Measurements from ENCODE around the gene SPIC. TPM values are rescaled to one million over a fixed set of nuclear protein-coding genes. Genes with fewer than 3 reads are reported as not detected.

The SPIC gene
- total RNA-seq, 1 experiment from 2014 or later, result not detected

DNA sequence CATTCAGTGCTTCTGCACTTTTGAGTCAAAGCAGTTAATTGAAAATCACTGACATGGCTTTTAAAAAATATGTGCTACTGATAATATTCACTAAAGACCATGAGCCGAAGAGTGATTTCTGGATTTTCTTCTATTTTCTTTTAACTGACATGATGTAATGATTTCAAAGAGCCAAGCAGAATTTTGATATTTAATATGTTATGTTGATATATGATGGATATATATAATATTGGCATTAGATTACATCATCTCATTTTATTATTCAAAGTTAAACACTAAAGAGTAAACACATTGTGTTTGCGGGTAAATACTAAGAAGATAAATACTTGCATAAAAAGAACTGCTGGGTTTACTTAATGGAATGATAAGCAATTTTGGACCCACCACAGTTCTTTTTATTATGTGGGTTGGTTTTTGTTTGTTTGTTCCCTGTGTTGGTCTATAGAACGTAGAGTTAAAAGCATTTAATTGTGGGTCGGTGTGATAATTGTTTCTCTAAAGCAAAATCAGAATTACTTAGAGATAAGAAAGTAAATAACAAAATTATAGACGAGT is 692 bp downstream of the SPIC start:
- Histone ChIP-seq H3K27me3 (ENCODE audit: insufficient read depth, low read length) (no peaks in the 10 kb centered on the region), H4K91ac (ENCODE audit: insufficient read length, low read depth, low read length) (no peak overlapping the region), H3K4ac (ENCODE audit: low read depth, low read length) (no peak overlapping the region), H3K9ac (ENCODE audit: extremely low read depth, insufficient read length, low read length) (no peak overlapping the region), H3K14ac (ENCODE audit: insufficient read depth, low read length) (no peak overlapping the region), H4K20me1 (ENCODE audit: control insufficient read depth, insufficient read depth, insufficient read length) (no peaks in the 10 kb centered on the region), H2AFZ (ENCODE audit: low read length) (no peak overlapping the region), H3K4me1 (ENCODE audit: insufficient read depth, low read length) (peaks cover 4% of the 10 kb centered on the region; the same call in 1 of the 2 replicates), H2BK20ac (ENCODE audit: low read depth, low read length, poor library complexity, severe bottlenecking) (no peak overlapping the region), H2BK12ac (ENCODE audit: insufficient read length, low read depth, low read length) (no peak overlapping the region), H4K5ac (ENCODE audit: insufficient read length, low read depth, low read length) (no peak overlapping the region), H2AK5ac (ENCODE audit: insufficient read length, low read length) (no peak overlapping the region), H2BK15ac (ENCODE audit: low read depth, low read length) (no peak overlapping the region), H4K8ac (replicated peaks; ENCODE audit: insufficient read length, low read depth, low read length) (no peak overlapping the region), H3K56ac (ENCODE audit: insufficient read length, low read depth, low read length) (no peak overlapping the region), H3K79me2 (ENCODE audit: insufficient read depth, low read length) (no peaks in the 10 kb centered on the region), H3K27ac (ENCODE audit: insufficient read length, low read depth, low read length) (no peak overlapping the region), H3K9me3 (ENCODE audit: control insufficient read depth, low read depth, low read length) (no peaks in the 10 kb centered on the region), H2BK120ac (ENCODE audit: low read depth, low read length, poor library complexity, severe bottlenecking) (no peak overlapping the region), H3K23me2 (ENCODE audit: insufficient read length, low read depth, low read length, poor library complexity, severe bottlenecking) (no peaks in the 10 kb centered on the region), H3K18ac (ENCODE audit: insufficient read length, low read depth, low read length) (no peak overlapping the region), H3K79me1 (ENCODE audit: insufficient read depth, low read depth, low read length, poor library complexity, severe bottlenecking) (no peaks in the 10 kb centered on the region), H3K4me2 (ENCODE audit: insufficient read depth, insufficient read length, low read length) (no peak overlapping the region), H3K23ac (ENCODE audit: insufficient read length, low read depth, low read length) (no peak overlapping the region), H3T11ph (ENCODE audit: low read length) (no peak overlapping the region), H2BK5ac (ENCODE audit: insufficient read length, low read length) (no peak overlapping the region)
- DNase-seq, result no peak
- Mint-ChIP-seq H3K27me3 (ENCODE audit: low read depth) (peaks cover 3% of the 10 kb centered on the region; the same call in 1 of the 2 replicates), H3K4me1 (peaks cover 17 to 18% of the 10 kb centered on the region in 2 experiments), H3K36me3 (ENCODE audit: insufficient read depth in 1 of 3, low read depth in 3 of 3) (no peaks in the 10 kb centered on the region), H3K9me3 (no peaks in the 10 kb centered on the region), H3K4me3 (no peak overlapping the region), H3K27ac (no peak overlapping the region)
- WGBS (ENCODE audit: extremely low coverage, insufficient read length, low lambda C conversion rate), result no CpG with 5 or more reads among the region's 5 CpGs
- TF ChIP-seq, protein P1, sequence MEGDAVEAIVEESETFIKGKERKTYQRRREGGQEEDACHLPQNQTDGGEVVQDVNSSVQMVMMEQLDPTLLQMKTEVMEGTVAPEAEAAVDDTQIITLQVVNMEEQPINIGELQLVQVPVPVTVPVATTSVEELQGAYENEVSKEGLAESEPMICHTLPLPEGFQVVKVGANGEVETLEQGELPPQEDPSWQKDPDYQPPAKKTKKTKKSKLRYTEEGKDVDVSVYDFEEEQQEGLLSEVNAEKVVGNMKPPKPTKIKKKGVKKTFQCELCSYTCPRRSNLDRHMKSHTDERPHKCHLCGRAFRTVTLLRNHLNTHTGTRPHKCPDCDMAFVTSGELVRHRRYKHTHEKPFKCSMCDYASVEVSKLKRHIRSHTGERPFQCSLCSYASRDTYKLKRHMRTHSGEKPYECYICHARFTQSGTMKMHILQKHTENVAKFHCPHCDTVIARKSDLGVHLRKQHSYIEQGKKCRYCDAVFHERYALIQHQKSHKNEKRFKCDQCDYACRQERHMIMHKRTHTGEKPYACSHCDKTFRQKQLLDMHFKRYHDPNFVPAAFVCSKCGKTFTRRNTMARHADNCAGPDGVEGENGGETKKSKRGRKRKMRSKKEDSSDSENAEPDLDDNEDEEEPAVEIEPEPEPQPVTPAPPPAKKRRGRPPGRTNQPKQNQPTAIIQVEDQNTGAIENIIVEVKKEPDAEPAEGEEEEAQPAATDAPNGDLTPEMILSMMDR (conservative IDR thresholded peaks at IDR 0.05), result no peak
